HL-60 (cell line): ENCODE results near the gene ETNK2.

ENCODE experiments used
- DNase-seq, 2 experiments: peaks; one replicate each; pipeline ENCODE4 v3.0.0-alpha.2; 2010 to 2020; ENCODE audit warnings: low read depth in 1 of 2, low spot score in 1 of 2
- H3K27ac ChIP-seq: fragments of 250-450 bp; sonication (Bioruptor Pico); replicated peaks from 2 replicates; pipeline ENCODE4 v1.5.1; 2020; ENCODE audit warnings: mild to moderate bottlenecking, moderate library complexity
- H3K27me3 ChIP-seq: fragments of 250-450 bp; sonication (Bioruptor Pico); 2 replicates; pipeline ENCODE4 v1.5.1; 2021; ENCODE audit warnings: mild to moderate bottlenecking, moderate library complexity; ENCODE audit not compliant: insufficient read depth, poor library complexity, severe bottlenecking
- H3K4me3 ChIP-seq: replicated peaks from 2 replicates; pipeline ENCODE4 v1.5.1; 2011; ENCODE audit warnings: mild to moderate bottlenecking, control low read depth, low read length; ENCODE audit not compliant: insufficient read depth
- GABPA ChIP-seq: IDR thresholded peaks from 2 replicates; pipeline ENCODE4 v1.6.1; 2012; ENCODE audit warnings: low read depth
- POLR2AphosphoS5 ChIP-seq: IDR thresholded peaks from 2 replicates; pipeline ENCODE4 v1.6.1; 2012; ENCODE audit warnings: low read depth
- SPI1 ChIP-seq: IDR thresholded peaks from 2 replicates; pipeline ENCODE4 v1.6.1; 2012; ENCODE audit warnings: low read depth, mild to moderate bottlenecking, borderline replicate concordance
- TF ChIP-seq, protein P1 (sequence below): IDR thresholded peaks from 2 replicates; pipeline ENCODE4 v1.6.1; 2012; ENCODE audit warnings: low read depth; ENCODE audit not compliant: insufficient replicate concordance
- TF ChIP-seq, protein P2 (sequence below): IDR thresholded peaks from one replicate; pipeline ENCODE4 v1.5.1; 2011; ENCODE audit warnings: low read length, control low read depth, inconsistent platforms; ENCODE audit not compliant: insufficient read depth

The ETNK2 gene

DNA sequence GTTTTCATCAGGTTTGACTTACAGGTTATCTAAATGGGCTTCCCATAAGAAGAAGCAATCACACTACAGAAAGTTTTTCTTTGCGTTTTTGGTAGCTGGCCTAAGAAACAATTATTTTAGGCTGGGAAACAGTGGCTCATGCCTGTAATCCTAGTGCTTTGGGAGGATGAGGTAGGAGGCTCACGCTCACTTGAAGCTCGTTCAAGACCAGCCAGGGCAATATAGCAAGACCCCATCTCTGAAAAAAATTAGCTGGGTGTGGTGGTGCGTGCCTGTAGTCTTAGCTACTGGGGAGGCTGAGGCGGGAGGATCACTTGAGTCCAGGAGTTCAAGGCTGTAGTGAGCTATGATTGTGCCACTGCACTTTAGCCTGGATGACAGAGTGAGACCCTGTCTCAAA, 15.9 kb upstream of the ETNK2 start:
- H3K27me3 ChIP-seq: no peaks in the 10 kb centered on the region
- DNase-seq: no peak
- TF ChIP-seq, protein P1, sequence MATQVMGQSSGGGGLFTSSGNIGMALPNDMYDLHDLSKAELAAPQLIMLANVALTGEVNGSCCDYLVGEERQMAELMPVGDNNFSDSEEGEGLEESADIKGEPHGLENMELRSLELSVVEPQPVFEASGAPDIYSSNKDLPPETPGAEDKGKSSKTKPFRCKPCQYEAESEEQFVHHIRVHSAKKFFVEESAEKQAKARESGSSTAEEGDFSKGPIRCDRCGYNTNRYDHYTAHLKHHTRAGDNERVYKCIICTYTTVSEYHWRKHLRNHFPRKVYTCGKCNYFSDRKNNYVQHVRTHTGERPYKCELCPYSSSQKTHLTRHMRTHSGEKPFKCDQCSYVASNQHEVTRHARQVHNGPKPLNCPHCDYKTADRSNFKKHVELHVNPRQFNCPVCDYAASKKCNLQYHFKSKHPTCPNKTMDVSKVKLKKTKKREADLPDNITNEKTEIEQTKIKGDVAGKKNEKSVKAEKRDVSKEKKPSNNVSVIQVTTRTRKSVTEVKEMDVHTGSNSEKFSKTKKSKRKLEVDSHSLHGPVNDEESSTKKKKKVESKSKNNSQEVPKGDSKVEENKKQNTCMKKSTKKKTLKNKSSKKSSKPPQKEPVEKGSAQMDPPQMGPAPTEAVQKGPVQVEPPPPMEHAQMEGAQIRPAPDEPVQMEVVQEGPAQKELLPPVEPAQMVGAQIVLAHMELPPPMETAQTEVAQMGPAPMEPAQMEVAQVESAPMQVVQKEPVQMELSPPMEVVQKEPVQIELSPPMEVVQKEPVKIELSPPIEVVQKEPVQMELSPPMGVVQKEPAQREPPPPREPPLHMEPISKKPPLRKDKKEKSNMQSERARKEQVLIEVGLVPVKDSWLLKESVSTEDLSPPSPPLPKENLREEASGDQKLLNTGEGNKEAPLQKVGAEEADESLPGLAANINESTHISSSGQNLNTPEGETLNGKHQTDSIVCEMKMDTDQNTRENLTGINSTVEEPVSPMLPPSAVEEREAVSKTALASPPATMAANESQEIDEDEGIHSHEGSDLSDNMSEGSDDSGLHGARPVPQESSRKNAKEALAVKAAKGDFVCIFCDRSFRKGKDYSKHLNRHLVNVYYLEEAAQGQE: no peak
- TF ChIP-seq SPI1 (no peak), POLR2AphosphoS5 (no peak), GABPA (no peak)
- TF ChIP-seq, protein P2, sequence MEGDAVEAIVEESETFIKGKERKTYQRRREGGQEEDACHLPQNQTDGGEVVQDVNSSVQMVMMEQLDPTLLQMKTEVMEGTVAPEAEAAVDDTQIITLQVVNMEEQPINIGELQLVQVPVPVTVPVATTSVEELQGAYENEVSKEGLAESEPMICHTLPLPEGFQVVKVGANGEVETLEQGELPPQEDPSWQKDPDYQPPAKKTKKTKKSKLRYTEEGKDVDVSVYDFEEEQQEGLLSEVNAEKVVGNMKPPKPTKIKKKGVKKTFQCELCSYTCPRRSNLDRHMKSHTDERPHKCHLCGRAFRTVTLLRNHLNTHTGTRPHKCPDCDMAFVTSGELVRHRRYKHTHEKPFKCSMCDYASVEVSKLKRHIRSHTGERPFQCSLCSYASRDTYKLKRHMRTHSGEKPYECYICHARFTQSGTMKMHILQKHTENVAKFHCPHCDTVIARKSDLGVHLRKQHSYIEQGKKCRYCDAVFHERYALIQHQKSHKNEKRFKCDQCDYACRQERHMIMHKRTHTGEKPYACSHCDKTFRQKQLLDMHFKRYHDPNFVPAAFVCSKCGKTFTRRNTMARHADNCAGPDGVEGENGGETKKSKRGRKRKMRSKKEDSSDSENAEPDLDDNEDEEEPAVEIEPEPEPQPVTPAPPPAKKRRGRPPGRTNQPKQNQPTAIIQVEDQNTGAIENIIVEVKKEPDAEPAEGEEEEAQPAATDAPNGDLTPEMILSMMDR: no peak
- H3K27ac ChIP-seq: no peak overlapping the region
- no peak overlapping the region for H3K4me3 ChIP-seq

DNA sequence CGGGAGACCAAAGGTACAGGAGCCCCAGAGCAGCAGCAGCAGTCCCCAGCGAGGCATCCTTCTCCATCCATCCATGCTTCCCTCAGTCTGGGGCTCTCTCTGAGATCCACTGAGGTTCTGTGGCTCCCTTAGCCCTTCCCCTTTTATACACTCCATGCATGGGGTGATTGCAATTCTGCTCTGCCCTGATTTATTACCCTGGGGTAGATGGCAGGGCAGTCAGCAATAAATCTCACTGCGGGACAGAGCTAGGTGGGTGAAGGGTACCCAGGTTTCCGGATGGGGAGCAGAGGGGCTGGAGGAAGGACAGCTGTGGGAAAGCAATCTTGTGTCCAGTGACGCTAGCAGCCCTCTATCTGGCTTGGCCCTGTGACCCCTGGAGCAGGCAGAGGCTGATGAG, 14.4 kb upstream of the ETNK2 start, which contains the start of gene REN:
TSS of gene REN (minus strand) at position 119 of the 400 bp plus-strand sequence. CDS start at position 75, 44 bp downstream.
- no peak for DNase-seq
- Histone ChIP-seq H3K27ac (no peak within 1 kb of the TSS), H3K27me3 (no peaks in the 10 kb centered on the region), H3K4me3 (no peak within 1 kb of the TSS)
- TF ChIP-seq, protein P2: no peak
- TF ChIP-seq SPI1 (no peak), GABPA (no peak), POLR2AphosphoS5 (no peak)
- TF ChIP-seq, protein P1: no peak

DNA sequence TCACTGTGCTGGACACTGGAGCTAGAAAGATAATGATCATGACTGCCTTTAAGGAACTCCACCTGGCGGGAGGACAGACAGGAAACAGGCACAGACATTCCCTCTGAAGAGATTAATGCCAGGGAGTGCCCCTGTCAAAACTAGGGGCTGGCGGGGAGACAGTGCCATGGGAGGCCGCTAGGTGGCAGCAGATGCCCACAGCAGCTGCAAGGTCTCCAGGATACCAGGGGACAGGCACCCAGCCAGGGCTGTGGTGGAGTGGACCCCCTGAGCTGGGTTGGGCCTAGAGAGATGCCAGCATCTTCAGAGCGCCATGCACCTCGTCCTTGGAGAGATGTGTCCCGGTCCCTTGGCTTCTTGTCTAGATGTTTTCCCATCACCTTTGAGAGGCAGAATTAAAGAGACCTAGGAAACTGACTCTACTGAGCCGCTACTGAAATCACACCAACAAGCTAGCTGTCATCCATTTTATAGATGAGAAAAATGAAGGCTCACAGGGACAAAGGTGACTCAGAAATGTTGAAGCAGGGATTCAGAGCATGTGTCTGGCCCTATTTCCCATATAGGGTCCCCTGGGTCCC, 10.7 kb upstream of the ETNK2 start:
- TF ChIP-seq, protein P2: peak; percentile 95
- TF ChIP-seq GABPA (no peak), POLR2AphosphoS5 (no peak), SPI1 (no peak)
- TF ChIP-seq, protein P1: no peak
- peak; percentile 41 to 67 for DNase-seq

More for the DNA sequence above, 10.7 kb upstream of the ETNK2 start:
- no peaks in the 10 kb centered on the region for H3K27me3 ChIP-seq
- no peak overlapping the region for H3K27ac ChIP-seq
- H3K4me3 ChIP-seq: no peak overlapping the region
